PFSK-1 (cell line): ENCODE results near the gene CASP5.

ENCODE experiments used
- FOXP2 ChIP-seq: optimal IDR thresholded peaks from 2 replicates; pipeline ENCODE3; 2011; ENCODE audit warnings: borderline replicate concordance, control low read depth, inconsistent platforms; ENCODE audit not compliant: insufficient read depth; ENCODE audit errors: extremely low read length, extremely low read depth
- POLR2AphosphoS5 ChIP-seq: IDR thresholded peaks from 2 replicates; pipeline ENCODE4 v1.6.1; 2012; ENCODE audit warnings: low read depth, mild to moderate bottlenecking, control low read depth, low read length, moderate library complexity
- REST ChIP-seq, 2 experiments: IDR thresholded peaks; 2 replicates each; pipeline versions ENCODE4 v1.6.1 to v1.8.0; 2011 to 2012; ENCODE audit warnings: low read depth in 2 of 2, low read length in 2 of 2, control low read depth in 1 of 2, inconsistent platforms in 1 of 2, mild to moderate bottlenecking in 1 of 2, moderate library complexity in 1 of 2; ENCODE audit not compliant: insufficient read depth in 1 of 2
- SIN3A ChIP-seq: IDR thresholded peaks from 2 replicates; pipeline ENCODE4 v1.6.1; 2012; ENCODE audit warnings: mild to moderate bottlenecking, low read length, moderate library complexity, borderline replicate concordance; ENCODE audit not compliant: insufficient read depth
- TAF1 ChIP-seq: IDR thresholded peaks from 2 replicates; pipeline ENCODE4 v1.6.1; 2012; ENCODE audit warnings: low read length, control low read depth, borderline replicate concordance; ENCODE audit not compliant: insufficient read depth

The CASP5 gene

DNA sequence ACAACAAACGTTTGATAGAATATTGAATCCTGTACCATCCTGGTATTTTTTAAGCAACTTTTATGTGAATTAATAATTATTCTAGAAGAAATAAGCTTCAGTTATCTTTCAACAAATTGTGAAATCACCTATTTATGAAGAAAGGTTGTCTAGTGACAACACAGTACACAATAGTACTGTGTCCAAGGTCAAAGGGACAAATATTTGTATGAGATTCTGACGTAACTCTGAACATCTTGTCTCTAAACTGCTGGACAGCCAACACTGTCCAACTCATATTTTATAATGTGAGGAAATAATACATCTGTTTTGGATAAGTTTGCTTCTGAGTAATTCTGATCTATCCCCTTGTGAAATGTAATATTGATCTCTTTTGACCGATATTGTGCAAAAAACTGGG, 18.9 kb downstream of the CASP5 start:
- TF ChIP-seq REST (IDR thresholded peaks at IDR 0.05; ENCODE audit: insufficient read depth in 1 of 2, low read depth in 2 of 2, low read length in 2 of 2), result no peak
- no peak for TF ChIP-seq SIN3A
- no peak for TF ChIP-seq FOXP2
- no peak for TF ChIP-seq TAF1
- no peak for TF ChIP-seq POLR2AphosphoS5

DNA sequence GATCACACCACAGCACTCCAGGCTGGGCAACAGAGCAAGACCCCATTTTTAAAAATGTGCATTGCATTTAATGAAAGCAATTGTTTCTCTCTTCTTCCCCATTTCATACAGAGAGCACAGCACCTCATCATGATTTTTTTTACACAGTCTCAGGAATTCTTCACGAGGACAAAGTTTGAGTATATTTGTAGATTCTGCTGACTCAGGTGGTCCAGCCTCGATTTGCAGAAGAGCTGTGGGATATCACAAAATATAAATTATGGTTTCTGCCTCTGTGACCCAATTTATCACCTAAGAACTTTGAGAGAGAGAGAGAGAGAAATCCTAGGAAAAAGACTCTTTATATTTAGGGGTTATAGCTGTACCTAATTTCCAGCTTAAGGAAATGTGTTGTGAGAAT, 19.8 kb downstream of the CASP5 start:
- TF ChIP-seq FOXP2 (no peak), TAF1 (no peak), SIN3A (no peak), REST (IDR thresholded peaks at IDR 0.05; ENCODE audit: insufficient read depth in 1 of 2, low read depth in 2 of 2, low read length in 2 of 2) (no peak), POLR2AphosphoS5 (no peak)

DNA sequence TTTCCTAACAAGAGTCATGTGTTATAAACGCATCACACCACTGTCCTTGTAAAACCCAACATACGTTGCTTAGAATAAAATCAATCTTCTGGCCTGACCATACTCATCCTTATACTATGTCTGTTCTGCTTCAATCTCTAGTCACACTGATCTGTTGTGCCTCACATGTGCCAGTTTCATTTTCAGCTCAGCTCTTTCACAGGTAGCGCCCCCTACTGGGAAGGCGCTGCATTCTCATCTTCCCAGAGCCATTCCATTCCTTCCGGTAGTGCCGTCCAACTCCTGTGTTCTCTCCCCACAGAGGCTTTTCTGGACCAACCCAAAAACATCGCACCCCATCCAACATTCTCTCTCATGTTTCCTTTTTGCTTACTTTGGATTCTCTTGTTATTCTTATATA, 22.2 kb downstream of the CASP5 start:
- TF ChIP-seq POLR2AphosphoS5 (no peak), REST (IDR thresholded peaks at IDR 0.05; ENCODE audit: insufficient read depth in 1 of 2, low read depth in 2 of 2, low read length in 2 of 2) (no peak), FOXP2 (no peak), SIN3A (no peak), TAF1 (no peak)

DNA sequence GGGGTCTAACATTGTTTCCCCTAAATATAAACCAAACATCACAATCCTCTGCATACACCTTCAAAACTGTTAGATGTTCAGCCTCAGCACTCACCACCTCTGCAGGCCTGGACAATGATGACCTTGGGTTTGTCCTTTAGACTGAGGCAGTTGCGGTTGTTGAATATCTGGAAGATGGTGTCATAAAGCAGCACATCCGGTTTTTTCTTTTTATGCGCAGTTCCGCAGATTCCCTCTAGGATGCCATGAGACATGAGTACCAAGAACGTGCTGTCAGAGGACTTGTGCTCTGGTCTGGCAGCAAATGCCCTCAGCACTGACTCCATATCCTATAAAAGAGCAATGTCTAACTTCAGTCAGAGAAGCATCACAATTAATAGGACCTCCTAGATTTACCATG, 22.8 kb downstream of the CASP5 start:
- TF ChIP-seq SIN3A (no peak), TAF1 (no peak), REST (IDR thresholded peaks at IDR 0.05; ENCODE audit: insufficient read depth in 1 of 2, low read depth in 2 of 2, low read length in 2 of 2) (no peak), FOXP2 (no peak), POLR2AphosphoS5 (no peak)

DNA sequence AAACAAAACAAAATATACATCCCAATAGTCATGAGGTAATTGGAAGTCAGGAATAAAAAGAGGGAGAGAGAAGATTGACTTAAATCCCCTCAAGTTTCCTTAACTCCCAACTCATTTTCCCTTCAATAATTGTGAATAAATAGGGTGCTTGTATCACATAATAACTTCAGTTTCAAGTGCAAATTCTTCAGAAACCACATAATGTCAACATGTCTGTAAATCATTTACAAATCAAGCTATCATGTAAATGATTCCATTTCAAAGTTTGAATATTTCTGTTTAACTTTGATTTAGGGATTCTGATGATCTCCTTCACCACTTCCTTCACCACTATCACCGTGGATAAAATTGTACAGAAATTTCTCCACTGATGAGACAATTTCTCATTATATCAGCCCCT, 23.2 kb downstream of the CASP5 start:
- TF ChIP-seq FOXP2 (no peak), TAF1 (no peak), POLR2AphosphoS5 (no peak), REST (IDR thresholded peaks at IDR 0.05; ENCODE audit: insufficient read depth in 1 of 2, low read depth in 2 of 2, low read length in 2 of 2) (no peak), SIN3A (no peak)
